Activated CD4-positive, alpha-beta memory T cell treated with anti-CD3 and anti-CD28 coated beads for 36 hours (primary cell): Measurements from ENCODE around the gene RNF25. TPM values are rescaled to one million over a fixed set of nuclear protein-coding genes. Genes with fewer than 3 reads are reported as not detected.

Experiments
- CTCF ChIA-PET: fragments of 350-600 bp; sonication (Branson Sonifier 250); formaldehyde crosslinking; loops from one replicate; lab custom pipeline; 2021; ENCODE audit warnings: antibody characterized with exemption, inconsistent platforms; lab: Charles Lee
- POLR2A ChIA-PET: fragments of 350-600 bp; sonication (Branson Sonifier 250); formaldehyde crosslinking; loops from one replicate; lab custom pipeline; 2021; ENCODE audit warnings: antibody characterized with exemption; lab: Charles Lee
- DNase-seq: peaks from one replicate; pipeline ENCODE4 v3.0.0-alpha.2; 2020
- H3K27ac Mint-ChIP-seq: one replicate; pipeline ENCODE4 v1.8.0; 2021; ENCODE audit warnings: mixed read lengths
- H3K27me3 Mint-ChIP-seq: one replicate; pipeline ENCODE4 v1.8.0; 2021; ENCODE audit warnings: mixed read lengths
- H3K36me3 Mint-ChIP-seq: one replicate; pipeline ENCODE4 v1.8.0; 2021; ENCODE audit warnings: mixed read lengths
- H3K4me1 Mint-ChIP-seq: one replicate; pipeline ENCODE4 v1.8.0; 2021; ENCODE audit warnings: low read depth, mixed read lengths
- H3K4me3 Mint-ChIP-seq: one replicate; pipeline ENCODE4 v1.8.0; 2021; ENCODE audit warnings: mild to moderate bottlenecking, mixed read lengths
- H3K9me3 Mint-ChIP-seq: one replicate; pipeline ENCODE4 v1.8.0; 2021; ENCODE audit warnings: mixed read lengths
- intact Hi-C: fragments of 100-400 bp; cut with micrococcal nuclease; formaldehyde crosslinking; loops from one replicate; pipeline ENCODE4 v1.15.1; 2023
- total RNA-seq, 2 experiments: library from RNA; stranded (reverse); gene quantifications; one replicate each; pipeline ENCODE4 v1.2.3, GENCODE V29; 2021

The RNF25 gene
- total RNA-seq, 2 experiments from 2014 or later = 15.2 to 15.6 TPM

DNA sequence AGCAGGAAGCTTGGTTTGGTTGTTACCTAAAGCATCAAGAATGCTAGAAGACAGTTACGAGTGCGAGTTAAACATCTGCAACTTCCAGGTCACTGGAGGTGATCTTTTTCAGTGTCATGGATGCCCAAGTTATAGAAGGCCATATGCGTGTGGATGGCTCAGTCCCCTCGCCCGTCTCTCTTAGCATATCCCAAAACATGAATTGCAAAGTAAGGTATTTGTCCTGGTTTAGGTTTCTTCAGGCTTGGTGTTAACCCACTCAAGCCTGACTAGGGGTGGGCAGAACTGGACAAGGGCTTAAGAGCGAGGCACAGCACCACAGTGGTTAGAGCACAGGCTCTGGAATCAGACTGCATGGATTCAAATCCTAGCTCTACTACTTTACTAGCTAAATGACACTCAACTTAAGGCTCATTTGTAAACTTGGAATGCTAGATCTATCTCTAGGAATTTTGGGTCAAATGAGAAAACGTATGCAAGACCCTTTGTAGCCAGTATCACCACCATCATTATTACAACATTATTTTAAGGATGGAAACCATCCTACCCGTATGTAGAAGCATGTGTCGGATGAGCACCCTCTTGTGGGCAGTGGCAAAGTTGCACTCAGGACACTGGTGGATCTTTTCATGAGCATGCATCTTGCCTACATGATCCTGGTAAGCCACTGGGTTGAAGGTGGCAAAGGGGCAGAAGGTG is 23.6 kb downstream of the RNF25 start:
- Mint-ChIP-seq H3K27ac (no peak overlapping the region), H3K27me3 (no peaks in the 10 kb centered on the region), H3K4me3 (no peak overlapping the region), H3K9me3 (no peaks in the 10 kb centered on the region), H3K36me3 (peaks cover 58% of the 10 kb centered on the region), H3K4me1 (peaks cover 9% of the 10 kb centered on the region)
- peak; percentile 66 for DNase-seq
- intact Hi-C loops = loop anchor here (1.0 to 5.0 kb wide), 3 partner anchors 242 to 375 kb away; partner anchors contain the start of gene TMBIM1
- CTCF ChIA-PET = interaction anchor here (0.5 to 4.8 kb wide), 19 partner anchors 9 to 346 kb away, joined by 3 to 38 read pairs (median 3); partner anchors contain the start of genes BCS1L, PLCD4 and ZNF142
- POLR2A ChIA-PET = interaction anchor here (0.7 kb wide), 1 partner anchor 240 kb away, joined by 3 read pairs; no protein-coding TSS in a partner anchor

DNA sequence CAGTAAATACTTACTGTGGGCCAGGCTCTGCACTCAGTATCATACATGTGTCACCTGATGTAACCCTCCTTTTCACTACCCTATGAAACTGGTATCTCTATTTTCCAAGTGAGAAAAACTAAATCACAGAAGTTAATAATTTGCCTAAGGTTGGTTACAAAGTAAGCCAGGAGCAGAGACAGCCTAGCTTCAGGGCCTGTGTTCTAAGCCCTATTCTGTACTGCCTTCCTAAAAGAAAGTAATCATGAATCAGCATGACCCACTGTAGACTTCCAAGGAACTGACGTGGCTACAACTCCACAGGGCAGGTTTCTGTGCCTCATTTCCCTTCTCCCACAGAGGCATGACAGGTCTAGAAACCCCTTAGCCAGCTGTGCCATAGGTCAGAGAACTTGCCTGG is 26.7 kb downstream of the RNF25 start:
- H3K4me3 Mint-ChIP-seq = no peak overlapping the region
- ChIA-PET POLR2A (no interaction called here), CTCF (no interaction called here)

DNA sequence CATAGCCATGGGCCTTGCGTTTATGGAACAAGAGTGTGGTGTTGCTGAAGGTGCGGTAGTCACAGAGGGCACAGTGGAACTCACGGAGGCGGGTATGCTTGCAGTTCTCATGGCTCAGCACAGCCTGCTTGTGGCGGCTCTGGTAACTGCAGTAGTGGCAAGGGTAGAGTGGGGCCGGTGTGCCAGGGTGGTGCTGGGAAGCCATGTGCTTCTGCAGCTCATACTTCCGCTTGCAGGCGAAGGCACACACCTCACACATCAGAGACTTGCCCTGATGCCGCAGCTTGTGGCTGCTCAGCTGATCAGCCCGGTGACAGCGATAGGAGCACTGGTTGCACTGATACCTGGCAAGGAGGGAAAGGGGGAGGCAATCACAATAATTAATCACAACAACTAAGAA is 27.1 kb downstream of the RNF25 start:
- no peak overlapping the region for H3K4me3 Mint-ChIP-seq
- no peaks in the 10 kb centered on the region for H3K27me3 Mint-ChIP-seq
- H3K27ac Mint-ChIP-seq = peak overlapping the region; percentile 15
- ChIA-PET POLR2A (no interaction called here), CTCF (interaction anchor here (0.9 kb wide), 1 partner anchor 13 kb away, joined by 3 read pairs; no protein-coding TSS in a partner anchor)
- peaks cover 9% of the 10 kb centered on the region for H3K4me1 Mint-ChIP-seq
- peaks cover 43% of the 10 kb centered on the region for H3K36me3 Mint-ChIP-seq
- intact Hi-C loops = loop anchor here (5.0 kb wide), 1 partner anchor 352 kb away; the partner anchor contains the start of gene TMBIM1
- no peak for DNase-seq
- H3K9me3 Mint-ChIP-seq = no peaks in the 10 kb centered on the region

More for the DNA sequence above, 26.7 kb downstream of the RNF25 start:
- H3K9me3 Mint-ChIP-seq = no peaks in the 10 kb centered on the region
- H3K4me1 Mint-ChIP-seq = peaks cover 9% of the 10 kb centered on the region
- H3K27me3 Mint-ChIP-seq = no peaks in the 10 kb centered on the region
- H3K27ac Mint-ChIP-seq = no peak overlapping the region
- H3K36me3 Mint-ChIP-seq = peaks cover 47% of the 10 kb centered on the region
- intact Hi-C loops = loop anchor here (5.0 kb wide), 1 partner anchor 353 kb away; the partner anchor contains the start of gene TMBIM1
- DNase-seq = no peak

DNA sequence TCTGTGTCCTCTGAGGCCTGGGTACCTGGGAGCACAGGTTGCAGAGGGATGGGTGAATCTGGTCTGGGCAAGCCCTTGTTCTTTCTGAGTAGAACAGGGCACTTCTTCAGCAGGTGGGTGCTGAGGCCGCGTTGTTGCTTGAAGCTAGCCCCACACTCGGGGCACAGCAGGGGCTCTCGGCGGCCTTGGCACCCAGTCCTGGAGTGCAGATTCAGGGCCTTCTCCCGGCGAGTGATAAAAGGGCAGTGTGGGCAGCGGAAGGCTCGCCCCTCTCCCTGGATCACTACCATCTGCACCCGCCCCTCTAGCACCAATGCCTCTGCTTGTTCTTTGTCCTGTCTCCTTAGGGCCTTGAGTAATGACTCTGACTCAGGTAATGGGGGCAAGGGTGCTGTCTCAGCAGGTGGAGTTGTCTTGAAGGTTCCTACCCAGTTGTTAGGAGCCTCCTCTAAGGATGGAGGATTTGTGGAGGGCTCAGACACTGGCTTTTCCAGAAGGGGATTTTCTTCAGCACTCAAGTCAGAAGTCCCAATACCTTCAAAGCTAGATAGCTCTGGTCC is 28.0 kb downstream of the RNF25 start:
- DNase-seq = no peak
- no peak overlapping the region for H3K4me3 Mint-ChIP-seq
- H3K9me3 Mint-ChIP-seq = no peaks in the 10 kb centered on the region
- no peak overlapping the region for H3K27ac Mint-ChIP-seq
- intact Hi-C loops = no loop called here
- CTCF ChIA-PET = interaction anchor here (0.9 kb wide), 1 partner anchor 14 kb away, joined by 3 read pairs; no protein-coding TSS in a partner anchor
- H3K36me3 Mint-ChIP-seq = peaks cover 42% of the 10 kb centered on the region
- POLR2A ChIA-PET = interaction anchor here (2.0 kb wide), 1 partner anchor 16 kb away, joined by 5 read pairs; the partner anchor contains the start of genes BCS1L and ZNF142
- H3K27me3 Mint-ChIP-seq = no peaks in the 10 kb centered on the region
- H3K4me1 Mint-ChIP-seq = peaks cover 9% of the 10 kb centered on the region

DNA sequence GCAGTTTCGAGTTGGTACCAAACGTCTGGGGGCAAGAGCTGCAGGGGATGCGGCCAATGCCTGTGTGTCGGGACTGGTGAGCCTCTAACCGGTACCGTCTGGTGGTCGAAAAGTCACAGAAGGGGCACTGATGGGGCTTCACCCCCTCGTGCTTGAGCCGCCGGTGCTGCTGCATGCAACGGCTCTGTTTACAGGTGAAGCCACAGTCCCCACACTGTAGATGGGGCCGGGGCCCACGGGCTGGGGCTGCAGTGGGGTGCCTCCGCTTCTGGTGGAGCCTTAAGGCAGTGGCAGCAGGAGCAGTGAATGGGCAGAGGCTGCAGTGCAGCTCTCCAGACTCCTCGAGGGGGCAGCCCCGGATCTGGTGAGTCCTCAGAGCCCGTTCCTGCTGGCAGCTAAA is 29.0 kb downstream of the RNF25 start:
- no peak overlapping the region for H3K4me3 Mint-ChIP-seq
- ChIA-PET POLR2A (interaction anchor here (2.0 kb wide), 1 partner anchor 17 kb away, joined by 5 read pairs; the partner anchor contains the start of genes BCS1L and ZNF142), CTCF (no interaction called here)
- DNase-seq = no peak
- no peaks in the 10 kb centered on the region for H3K27me3 Mint-ChIP-seq
- H3K27ac Mint-ChIP-seq = no peak overlapping the region
- intact Hi-C loops = no loop called here
- H3K36me3 Mint-ChIP-seq = peaks cover 37% of the 10 kb centered on the region
- no peaks in the 10 kb centered on the region for H3K9me3 Mint-ChIP-seq
- H3K4me1 Mint-ChIP-seq = peaks cover 2% of the 10 kb centered on the region

DNA sequence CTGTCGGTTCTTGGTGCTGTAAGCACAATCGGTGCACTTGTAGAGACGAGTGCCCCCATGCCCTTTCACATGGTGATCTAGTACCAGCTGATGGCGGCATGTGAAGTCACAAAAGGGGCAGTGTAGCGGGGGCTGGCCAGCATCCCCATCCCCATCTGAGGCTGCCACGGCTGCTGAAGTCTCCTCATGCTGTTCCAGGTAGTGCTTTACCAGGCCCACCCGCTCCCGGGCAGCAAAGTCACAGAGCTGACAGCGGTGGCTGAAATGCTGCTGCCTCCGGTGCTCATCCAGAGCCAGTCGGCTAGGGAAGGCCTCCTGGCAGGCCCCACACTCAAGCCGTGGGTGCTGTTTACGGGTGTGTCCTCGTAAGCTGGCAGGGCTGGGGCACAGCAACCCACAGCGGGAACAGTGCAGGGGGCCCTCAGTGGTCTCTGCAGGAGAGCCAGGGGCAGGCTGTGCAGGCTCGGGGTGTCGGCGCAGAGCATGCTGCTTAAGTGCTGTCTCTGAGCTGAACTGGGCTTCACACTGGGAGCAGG is 29.6 kb downstream of the RNF25 start:
- H3K27ac Mint-ChIP-seq = no peak overlapping the region
- POLR2A ChIA-PET = interaction anchor here (2.0 kb wide), 1 partner anchor 17 kb away, joined by 5 read pairs; the partner anchor contains the start of genes BCS1L and ZNF142

DNA sequence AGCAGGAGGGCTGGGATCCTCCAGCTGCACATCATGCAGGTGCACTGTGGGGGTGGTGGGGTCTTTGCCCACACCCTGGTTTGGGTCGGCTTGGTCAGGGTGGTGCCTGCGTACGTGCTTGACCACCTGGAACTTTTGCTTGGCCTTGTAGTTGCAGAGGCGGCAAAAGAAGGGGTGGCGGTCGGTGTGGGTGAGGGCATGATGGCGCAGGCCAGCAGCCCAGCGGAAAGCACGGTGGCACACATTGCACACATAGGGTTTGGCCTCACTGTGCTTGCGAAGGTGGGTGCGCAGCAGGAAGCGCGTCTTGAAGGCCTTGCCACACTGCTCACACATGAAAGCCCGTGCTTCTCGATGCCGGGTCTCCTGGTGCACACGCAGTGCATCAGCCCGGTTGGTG is 33.4 kb downstream of the RNF25 start:
- POLR2A ChIA-PET = no interaction called here
- CTCF ChIA-PET = no interaction called here

More for the DNA sequence above, 29.6 kb downstream of the RNF25 start:
- no peaks in the 10 kb centered on the region for H3K4me1 Mint-ChIP-seq
- no peak for DNase-seq
- H3K36me3 Mint-ChIP-seq = peaks cover 36% of the 10 kb centered on the region
- H3K27me3 Mint-ChIP-seq = no peaks in the 10 kb centered on the region
- intact Hi-C loops = no loop called here
- H3K9me3 Mint-ChIP-seq = no peaks in the 10 kb centered on the region
- CTCF ChIA-PET = no interaction called here
- no peak overlapping the region for H3K4me3 Mint-ChIP-seq

DNA sequence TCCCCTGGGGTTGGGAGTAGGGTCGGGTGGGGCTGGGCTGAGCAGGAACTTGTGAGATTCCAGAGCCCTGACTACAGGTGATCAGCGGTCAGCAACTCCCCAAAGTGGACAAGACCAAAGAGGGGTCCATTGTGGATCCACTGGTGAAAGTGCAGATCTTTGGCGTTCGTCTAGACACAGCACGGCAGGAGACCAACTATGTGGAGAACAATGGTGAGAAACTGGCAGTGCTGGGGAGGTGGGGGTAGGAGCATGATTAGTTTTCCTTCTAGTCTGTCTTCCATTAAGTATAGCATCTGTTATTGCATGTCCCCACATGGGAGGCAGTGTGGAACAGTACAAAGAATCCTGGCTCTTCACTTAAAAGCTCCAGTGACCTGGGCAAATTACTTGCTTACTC is 36.1 kb downstream of the RNF25 start:
- ChIA-PET CTCF (no interaction called here), POLR2A (no interaction called here)
- no peak overlapping the region for H3K4me3 Mint-ChIP-seq
- H3K36me3 Mint-ChIP-seq = peaks cover 35% of the 10 kb centered on the region
- no peaks in the 10 kb centered on the region for H3K4me1 Mint-ChIP-seq
- no peaks in the 10 kb centered on the region for H3K9me3 Mint-ChIP-seq
- intact Hi-C loops = no loop called here
- no peak for DNase-seq
- H3K27me3 Mint-ChIP-seq = no peaks in the 10 kb centered on the region
- H3K27ac Mint-ChIP-seq = no peak overlapping the region

More for the DNA sequence above, 33.4 kb downstream of the RNF25 start:
- H3K36me3 Mint-ChIP-seq = peaks cover 43% of the 10 kb centered on the region
- no peaks in the 10 kb centered on the region for H3K27me3 Mint-ChIP-seq
- H3K27ac Mint-ChIP-seq = no peak overlapping the region
- no peaks in the 10 kb centered on the region for H3K9me3 Mint-ChIP-seq
- intact Hi-C loops = no loop called here
- DNase-seq = no peak
- no peaks in the 10 kb centered on the region for H3K4me1 Mint-ChIP-seq
- no peak overlapping the region for H3K4me3 Mint-ChIP-seq

DNA sequence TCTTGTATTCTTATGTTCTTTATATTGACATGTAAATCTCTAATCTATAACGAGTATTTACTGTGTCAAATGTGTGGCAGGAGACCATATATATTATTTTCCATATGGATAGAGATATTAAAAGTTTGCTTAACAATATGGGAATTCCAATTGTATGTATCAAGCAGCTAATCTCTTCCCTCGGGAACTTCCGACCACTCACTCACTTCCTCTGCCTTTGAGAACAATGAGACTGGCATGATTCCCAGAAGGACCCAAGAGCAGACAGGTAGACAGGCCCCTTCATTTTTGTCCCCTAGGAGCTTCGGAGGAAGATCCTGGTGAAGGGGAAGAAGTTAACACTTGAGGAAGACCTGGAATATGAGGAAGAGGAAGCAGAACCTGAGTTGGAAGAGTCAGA is 40.0 kb downstream of the RNF25 start:
- peaks cover 19% of the 10 kb centered on the region for H3K36me3 Mint-ChIP-seq
- no peak overlapping the region for H3K27ac Mint-ChIP-seq
- no peaks in the 10 kb centered on the region for H3K4me1 Mint-ChIP-seq
- DNase-seq = no peak
- no peak overlapping the region for H3K4me3 Mint-ChIP-seq
- POLR2A ChIA-PET = no interaction called here
- H3K9me3 Mint-ChIP-seq = no peaks in the 10 kb centered on the region
- CTCF ChIA-PET = no interaction called here
- H3K27me3 Mint-ChIP-seq = no peaks in the 10 kb centered on the region
- intact Hi-C loops = no loop called here

DNA sequence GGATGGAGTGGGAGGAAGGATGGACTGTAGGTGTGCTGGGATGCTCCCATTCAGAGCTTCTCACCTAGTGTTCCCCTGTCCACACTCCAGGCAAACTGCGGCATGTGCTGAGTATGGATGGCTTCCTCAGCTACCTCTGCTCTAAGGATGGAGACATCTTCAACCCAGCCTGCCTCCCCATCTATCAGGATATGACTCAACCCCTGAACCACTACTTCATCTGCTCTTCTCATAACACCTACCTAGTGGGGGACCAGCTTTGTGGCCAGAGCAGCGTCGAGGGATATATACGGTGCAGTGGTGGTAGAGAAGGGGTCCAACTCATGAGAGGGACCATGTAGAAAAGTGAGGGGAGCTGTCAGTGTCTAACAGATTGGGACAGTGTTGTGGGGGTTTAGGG is 43.9 kb downstream of the RNF25 start:
- no peak for DNase-seq
- Mint-ChIP-seq H3K9me3 (no peaks in the 10 kb centered on the region), H3K27ac (no peak overlapping the region), H3K36me3 (no peaks in the 10 kb centered on the region), H3K27me3 (no peaks in the 10 kb centered on the region), H3K4me3 (no peak overlapping the region), H3K4me1 (no peaks in the 10 kb centered on the region)
- ChIA-PET POLR2A (no interaction called here), CTCF (interaction anchor here (1.6 kb wide), 1 partner anchor 220 kb away, joined by 5 read pairs; no protein-coding TSS in a partner anchor)
- intact Hi-C loops = no loop called here

DNA sequence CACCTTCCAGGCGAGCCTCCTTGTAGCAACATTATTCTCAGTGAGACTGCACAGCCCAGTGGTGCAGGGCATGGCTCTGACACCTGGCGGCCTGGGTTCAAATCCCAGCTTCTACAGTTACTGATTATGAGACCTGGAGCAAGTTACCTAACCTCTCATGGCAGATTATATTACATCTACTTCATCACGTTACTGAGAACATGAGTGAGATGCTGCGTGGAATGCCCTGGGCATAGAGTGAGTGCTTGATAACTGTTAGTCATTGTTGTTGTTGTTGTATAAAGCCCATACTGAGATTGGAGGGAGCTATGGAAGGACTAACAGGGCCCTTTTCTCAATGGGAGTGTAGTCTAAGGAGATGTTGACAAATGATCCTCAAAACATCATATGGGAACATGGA is 45.4 kb downstream of the RNF25 start:
- no peaks in the 10 kb centered on the region for H3K9me3 Mint-ChIP-seq
- ChIA-PET POLR2A (no interaction called here), CTCF (no interaction called here)
- H3K36me3 Mint-ChIP-seq = no peaks in the 10 kb centered on the region
- intact Hi-C loops = no loop called here
- H3K27me3 Mint-ChIP-seq = no peaks in the 10 kb centered on the region
- H3K27ac Mint-ChIP-seq = no peak overlapping the region
- H3K4me3 Mint-ChIP-seq = no peak overlapping the region
- no peaks in the 10 kb centered on the region for H3K4me1 Mint-ChIP-seq
- DNase-seq = no peak

DNA sequence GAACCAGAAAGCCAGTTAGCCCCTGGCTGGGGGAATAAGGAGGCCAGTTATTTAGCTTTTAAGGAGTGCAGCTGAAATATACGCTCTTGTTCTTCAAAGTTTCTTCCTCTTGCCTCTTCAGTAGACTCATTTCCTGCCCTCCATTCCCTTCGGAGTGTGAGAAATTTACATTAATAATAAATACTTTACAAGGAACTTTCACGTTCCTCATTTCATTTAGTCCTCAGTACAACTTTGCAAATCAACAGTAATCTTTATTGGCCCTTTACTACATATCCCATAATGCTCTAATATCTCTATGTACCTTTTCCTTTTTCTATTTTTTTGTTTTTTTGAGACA is 48.5 kb downstream of the RNF25 start:
- Mint-ChIP-seq H3K4me3 (no peak overlapping the region), H3K36me3 (no peaks in the 10 kb centered on the region), H3K27ac (no peak overlapping the region), H3K27me3 (no peaks in the 10 kb centered on the region), H3K9me3 (no peaks in the 10 kb centered on the region), H3K4me1 (no peaks in the 10 kb centered on the region)
- ChIA-PET POLR2A (no interaction called here), CTCF (no interaction called here)
- no peak for DNase-seq
- intact Hi-C loops = no loop called here
